Activated naive CD8-positive, alpha-beta T cell treated with anti-CD3 and anti-CD28 coated beads, Interleukin-2, amount 10 ng/mL, durations not matched to agents 7 days and 5 days (primary cell): ENCODE measurements around the gene PIK3CB. TPM values are rescaled to one million over a fixed set of nuclear protein-coding genes. Genes with fewer than 3 reads are reported as not detected.
"Not testable (repeated sequence)": the region's sequence is repeated elsewhere in the genome, so short reads cannot be mapped to it uniquely, and the experiment has no call there.

Experiments
- ATAC-seq: fragments of 150-1000 bp; cut with Tn5 transposase; one replicate; pipeline ENCODE4 v1.10.0; 2021; ENCODE audit warnings: low read depth, moderate library complexity
- POLR2A ChIA-PET: fragments of 350-600 bp; sonication (Branson Sonifier 250); formaldehyde crosslinking; loops from one replicate; lab custom pipeline; 2021; ENCODE audit warnings: antibody characterized with exemption; lab: Charles Lee
- DNase-seq: peaks from one replicate; pipeline ENCODE4 v3.0.0; 2021
- H3K27ac Mint-ChIP-seq: one replicate; pipeline ENCODE4 v1.8.0; 2022; ENCODE audit warnings: mild to moderate bottlenecking, mixed read lengths
- H3K27me3 Mint-ChIP-seq: one replicate; pipeline ENCODE4 v1.8.0; 2022; ENCODE audit warnings: mild to moderate bottlenecking, moderate library complexity, mixed read lengths
- H3K36me3 Mint-ChIP-seq: one replicate; pipeline ENCODE4 v1.8.0; 2021; ENCODE audit warnings: mild to moderate bottlenecking, mixed read lengths
- H3K4me1 Mint-ChIP-seq: one replicate; pipeline ENCODE4 v1.8.0; 2021; ENCODE audit warnings: mixed read lengths
- H3K4me3 Mint-ChIP-seq: one replicate; pipeline ENCODE4 v1.8.0; 2022; ENCODE audit warnings: mild to moderate bottlenecking, moderate library complexity, mixed read lengths
- H3K9me3 Mint-ChIP-seq: one replicate; pipeline ENCODE4 v1.8.0; 2021; ENCODE audit warnings: mixed read lengths
- total RNA-seq, 2 experiments: library from RNA; stranded (reverse); gene quantifications; one replicate each; pipeline ENCODE4 v1.2.3, GENCODE V29; 2021

The PIK3CB gene
- total RNA-seq, 2 experiments from 2014 or later = 14.3 to 17.6 TPM

DNA sequence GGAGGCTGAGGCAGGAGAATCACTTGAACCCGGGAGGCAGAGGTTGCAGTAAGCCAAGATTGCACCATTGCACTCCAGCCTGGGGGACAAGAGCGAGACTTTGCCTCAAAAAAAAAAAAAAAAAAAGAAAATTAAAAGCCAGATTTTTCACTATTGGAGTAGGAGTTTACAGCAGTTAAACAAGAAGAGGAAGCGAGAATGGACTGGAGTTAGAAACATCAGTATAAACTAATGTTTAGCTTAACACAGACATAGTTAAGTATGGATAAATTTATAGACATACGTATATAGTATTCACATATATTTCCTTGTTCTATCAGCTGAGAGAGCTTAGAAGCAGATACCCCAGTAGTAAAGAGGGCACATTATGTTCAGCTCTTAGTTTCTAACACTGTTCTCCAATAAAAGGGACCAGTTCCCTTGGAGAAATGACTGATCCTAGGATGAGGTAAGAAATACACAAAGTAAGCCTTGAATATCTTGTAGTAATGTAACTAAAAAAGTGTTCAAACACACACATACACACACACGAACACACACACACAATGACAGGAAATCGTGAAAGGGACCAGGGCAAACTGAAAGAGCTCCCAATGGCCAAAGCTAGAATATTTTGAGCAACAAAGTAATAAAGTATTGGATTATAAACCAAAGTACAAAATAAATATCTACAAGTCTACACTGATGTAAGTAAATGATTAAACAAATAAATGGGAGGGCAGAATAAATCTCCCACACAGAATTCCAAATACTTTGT, 25.1 kb downstream of the PIK3CB start:
- Mint-ChIP-seq H3K27ac (no peak overlapping the region), H3K4me1 (peaks cover 3% of the 10 kb centered on the region), H3K27me3 (no peaks in the 10 kb centered on the region), H3K9me3 (peaks cover 5% of the 10 kb centered on the region), H3K4me3 (no peak overlapping the region), H3K36me3 (peaks cover 5% of the 10 kb centered on the region)
- POLR2A ChIA-PET = no interaction called here
- ATAC-seq = no peak
- DNase-seq = no peak

DNA sequence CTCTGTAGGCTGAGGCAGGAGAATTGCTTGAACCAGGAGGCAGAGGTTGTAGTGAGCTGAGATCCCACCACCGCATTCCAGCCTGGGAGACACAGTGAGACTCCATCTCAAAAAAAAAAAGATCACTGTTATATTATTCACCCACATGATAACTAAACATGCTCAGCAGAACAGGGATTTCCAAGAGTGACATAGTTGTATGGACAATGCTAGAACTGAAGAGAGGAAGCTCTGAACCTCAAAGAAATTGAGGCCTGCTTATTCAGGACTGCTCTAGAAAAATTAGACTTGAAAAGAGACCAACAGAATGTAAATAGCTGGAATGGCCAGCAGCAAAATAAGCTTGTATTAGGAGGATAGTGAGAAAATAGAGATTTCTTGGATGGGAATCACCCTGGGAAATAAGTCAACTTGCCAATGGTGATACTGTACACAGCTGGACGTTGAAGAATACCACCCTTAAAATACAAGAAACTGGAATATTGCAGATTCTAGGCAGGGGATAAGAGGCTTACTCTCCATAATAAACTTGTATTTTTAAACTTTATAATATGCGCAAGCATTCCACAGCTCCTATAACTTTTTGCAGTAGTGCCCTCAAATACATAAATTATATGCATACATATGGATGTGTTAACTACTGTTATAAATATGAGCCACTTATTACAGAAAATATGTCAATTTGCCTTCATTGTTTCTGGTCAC, 28.2 kb downstream of the PIK3CB start:
- POLR2A ChIA-PET = no interaction called here

GRCh38 chr3:138803006-138803653, 31.6 kb downstream of the PIK3CB start:
- Mint-ChIP-seq H3K27ac (no peak overlapping the region), H3K4me1 (no peaks in the 10 kb centered on the region)

More for the DNA sequence above, 28.2 kb downstream of the PIK3CB start:
- Mint-ChIP-seq H3K9me3 (no peaks in the 10 kb centered on the region), H3K27ac (no peak overlapping the region), H3K4me3 (no peak overlapping the region), H3K4me1 (no peaks in the 10 kb centered on the region), H3K36me3 (no peaks in the 10 kb centered on the region), H3K27me3 (no peaks in the 10 kb centered on the region)
- DNase-seq (no peak), ATAC-seq (no peak)

DNA sequence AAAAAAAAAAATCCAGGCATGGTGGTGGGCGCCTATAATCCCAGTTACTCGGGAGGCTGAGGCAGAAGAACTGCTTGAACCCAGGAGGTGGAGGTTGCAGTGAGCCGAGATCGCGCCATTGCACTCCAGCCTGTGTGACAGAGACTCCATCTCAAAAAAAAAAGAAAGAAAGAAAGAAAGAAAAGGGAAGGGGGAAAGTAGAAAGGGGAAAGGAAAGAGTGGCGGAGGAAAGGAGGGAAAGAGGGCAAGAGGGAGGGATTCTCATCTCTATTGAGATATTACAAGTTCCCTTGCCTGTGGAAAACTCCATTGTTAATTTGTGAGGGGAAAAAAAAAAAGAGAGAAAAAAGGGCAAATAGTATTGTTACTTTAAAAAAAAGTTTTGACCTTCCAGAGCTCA, 32.5 kb downstream of the PIK3CB start:
- POLR2A ChIA-PET, H3K9me3 Mint-ChIP-seq, DNase-seq, H3K4me1 Mint-ChIP-seq, ATAC-seq, H3K27ac Mint-ChIP-seq, H3K4me3 Mint-ChIP-seq, H3K36me3 Mint-ChIP-seq, H3K27me3 Mint-ChIP-seq: not testable (repeated sequence)

More at GRCh38 chr3:138803006-138803653, 31.6 kb downstream of the PIK3CB start:
- no peaks in the 10 kb centered on the region for H3K27me3 Mint-ChIP-seq
- H3K36me3 Mint-ChIP-seq = peaks cover 2% of the 10 kb centered on the region
- H3K4me3 Mint-ChIP-seq = no peak overlapping the region
- DNase-seq (no peak), ATAC-seq (no peak)
- H3K9me3 Mint-ChIP-seq = no peaks in the 10 kb centered on the region
- POLR2A ChIA-PET = no interaction called here

DNA sequence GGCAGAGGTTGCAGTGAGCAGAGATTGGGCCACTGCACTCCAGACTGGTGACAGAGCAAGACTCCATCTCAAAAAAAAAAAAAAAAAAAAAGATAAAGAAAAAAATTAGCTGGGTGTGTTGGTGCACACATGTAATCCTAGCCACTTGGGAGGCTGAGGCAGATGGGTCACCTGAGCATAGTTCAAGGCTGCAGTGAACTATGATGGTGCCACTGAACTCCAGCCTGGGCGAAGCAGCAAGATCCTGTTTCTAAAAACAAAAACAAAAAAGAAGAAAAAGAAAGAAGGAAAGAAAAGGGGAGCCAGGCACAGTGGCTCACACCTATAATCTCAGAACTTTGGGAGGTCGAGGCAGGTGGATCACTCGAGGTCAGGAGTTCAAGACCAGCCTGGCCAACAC, 32.9 kb downstream of the PIK3CB start:
- H3K4me3 Mint-ChIP-seq = no peak overlapping the region
- H3K4me1 Mint-ChIP-seq = peaks cover 4% of the 10 kb centered on the region
- POLR2A ChIA-PET = no interaction called here
- no peaks in the 10 kb centered on the region for H3K27me3 Mint-ChIP-seq
- H3K9me3 Mint-ChIP-seq = no peaks in the 10 kb centered on the region
- no peak for DNase-seq
- no peak for ATAC-seq
- H3K36me3 Mint-ChIP-seq = peaks cover 4% of the 10 kb centered on the region
- no peak overlapping the region for H3K27ac Mint-ChIP-seq

GRCh38 chr3:138800248-138800647, 34.5 kb downstream of the PIK3CB start:
- peaks cover 5% of the 10 kb centered on the region for H3K4me1 Mint-ChIP-seq
- DNase-seq (no peak), ATAC-seq (no peak)
- POLR2A ChIA-PET = no interaction called here
- H3K4me3 Mint-ChIP-seq = no peak overlapping the region
- no peak overlapping the region for H3K27ac Mint-ChIP-seq
- H3K27me3 Mint-ChIP-seq = no peaks in the 10 kb centered on the region
- H3K36me3 Mint-ChIP-seq = peaks cover 4% of the 10 kb centered on the region
- no peaks in the 10 kb centered on the region for H3K9me3 Mint-ChIP-seq

DNA sequence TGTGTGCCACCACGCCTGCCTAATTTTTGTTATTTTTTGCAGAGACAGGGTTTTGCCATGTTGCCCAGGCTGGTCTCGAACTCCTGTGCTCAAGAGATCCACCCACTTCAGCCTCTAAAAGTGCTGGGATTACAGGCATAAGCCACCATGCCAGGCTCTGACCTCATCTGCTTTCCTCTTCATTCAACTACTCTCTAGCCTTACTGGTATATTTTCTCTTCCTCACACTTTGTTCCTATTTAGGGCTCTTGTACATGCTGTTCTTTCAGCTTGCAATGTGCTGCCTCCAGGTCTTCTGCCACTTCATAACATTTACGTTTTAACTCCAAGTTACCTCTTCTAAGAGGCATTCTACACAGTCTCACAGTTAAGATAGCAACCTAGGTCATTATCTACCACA, 34.9 kb downstream of the PIK3CB start:
- H3K4me3 Mint-ChIP-seq = no peak overlapping the region
- no peaks in the 10 kb centered on the region for H3K27me3 Mint-ChIP-seq
- H3K36me3 Mint-ChIP-seq = peaks cover 4% of the 10 kb centered on the region
- no peaks in the 10 kb centered on the region for H3K9me3 Mint-ChIP-seq
- peaks cover 5% of the 10 kb centered on the region for H3K4me1 Mint-ChIP-seq
- no peak overlapping the region for H3K27ac Mint-ChIP-seq
- ATAC-seq (no peak), DNase-seq (no peak)
- POLR2A ChIA-PET = no interaction called here

- POLR2A ChIA-PET = no interaction called here
- Mint-ChIP-seq H3K36me3 (peaks cover 8% of the 10 kb centered on the region), H3K9me3 (no peaks in the 10 kb centered on the region), H3K4me3 (no peak overlapping the region), H3K4me1 (peaks cover 5% of the 10 kb centered on the region), H3K27ac (no peak overlapping the region), H3K27me3 (no peaks in the 10 kb centered on the region)
- DNase-seq = no peak
- ATAC-seq = no peak
These were observed 37.2 kb downstream of the PIK3CB start for GRCh38 chr3:138797508-138798038.

DNA sequence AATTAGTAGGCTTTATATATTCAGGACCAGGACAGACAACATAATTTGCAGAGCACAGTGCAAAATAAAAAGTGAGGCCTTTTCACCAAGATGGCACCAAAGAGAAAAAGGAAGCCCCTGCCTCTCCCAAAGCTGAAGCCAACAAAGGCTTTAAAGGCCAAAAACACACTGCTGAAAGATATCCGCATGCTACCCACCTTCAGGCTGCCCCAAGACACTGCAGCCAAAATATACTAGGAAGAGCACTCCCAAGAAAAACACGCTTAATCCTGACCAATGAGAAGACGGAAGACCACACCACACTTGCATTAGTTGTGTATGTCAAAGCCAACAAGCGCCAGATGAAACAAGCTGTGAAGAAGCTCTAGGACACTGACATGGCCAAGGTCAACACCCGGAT, 38.0 kb downstream of the PIK3CB start:
- no peak for DNase-seq
- Mint-ChIP-seq H3K9me3 (no peaks in the 10 kb centered on the region), H3K4me1 (peaks cover 5% of the 10 kb centered on the region), H3K27me3 (no peaks in the 10 kb centered on the region), H3K4me3 (no peak overlapping the region), H3K27ac (no peak overlapping the region), H3K36me3 (peaks cover 8% of the 10 kb centered on the region)
- no peak for ATAC-seq
- POLR2A ChIA-PET = interaction anchor here (0.7 kb wide), 1 partner anchor 14 kb away, joined by 4 read pairs; no protein-coding TSS in a partner anchor

GRCh38 chr3:138786788-138787271, 47.9 kb downstream of the PIK3CB start:
- Mint-ChIP-seq H3K27me3 (no peaks in the 10 kb centered on the region), H3K4me3 (no peak overlapping the region), H3K36me3 (peaks cover 12% of the 10 kb centered on the region), H3K4me1 (peaks cover 20% of the 10 kb centered on the region), H3K9me3 (peaks cover 4% of the 10 kb centered on the region), H3K27ac (no peak overlapping the region)
- DNase-seq = no peak
- POLR2A ChIA-PET = interaction anchor here (0.6 kb wide), 1 partner anchor 56 kb away, joined by 3 read pairs; no protein-coding TSS in a partner anchor
- no peak for ATAC-seq

DNA sequence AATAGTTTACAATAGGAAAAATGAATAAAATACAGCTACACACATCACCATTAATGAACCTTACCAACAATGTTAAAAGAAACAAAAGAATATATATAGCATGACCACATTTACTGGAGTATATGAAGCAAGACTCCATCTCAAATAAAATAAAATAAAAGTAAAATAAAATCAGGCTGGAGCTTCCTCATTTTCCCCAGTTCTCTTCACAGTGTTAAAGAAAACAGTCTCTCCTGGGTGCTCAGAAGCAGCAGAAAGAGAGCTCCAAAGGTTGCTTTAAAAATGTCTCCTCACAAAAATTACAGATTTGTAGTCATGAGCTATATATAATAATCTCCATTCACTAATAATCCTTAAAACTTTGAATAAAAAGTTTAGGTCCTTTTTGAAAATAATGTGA, 48.8 kb downstream of the PIK3CB start:
- POLR2A ChIA-PET = no interaction called here
- Mint-ChIP-seq H3K36me3 (peaks cover 8% of the 10 kb centered on the region), H3K4me1 (peaks cover 15% of the 10 kb centered on the region), H3K27ac (no peak overlapping the region), H3K4me3 (no peak overlapping the region), H3K27me3 (no peaks in the 10 kb centered on the region), H3K9me3 (peaks cover 4% of the 10 kb centered on the region)
- DNase-seq (no peak), ATAC-seq (no peak)

GRCh38 chr3:138785362-138785857, 49.3 kb downstream of the PIK3CB start:
- H3K4me1 Mint-ChIP-seq = peaks cover 19% of the 10 kb centered on the region
- H3K27ac Mint-ChIP-seq, POLR2A ChIA-PET, H3K36me3 Mint-ChIP-seq, H3K4me3 Mint-ChIP-seq, ATAC-seq, H3K27me3 Mint-ChIP-seq, DNase-seq, H3K9me3 Mint-ChIP-seq: not testable (repeated sequence)

DNA sequence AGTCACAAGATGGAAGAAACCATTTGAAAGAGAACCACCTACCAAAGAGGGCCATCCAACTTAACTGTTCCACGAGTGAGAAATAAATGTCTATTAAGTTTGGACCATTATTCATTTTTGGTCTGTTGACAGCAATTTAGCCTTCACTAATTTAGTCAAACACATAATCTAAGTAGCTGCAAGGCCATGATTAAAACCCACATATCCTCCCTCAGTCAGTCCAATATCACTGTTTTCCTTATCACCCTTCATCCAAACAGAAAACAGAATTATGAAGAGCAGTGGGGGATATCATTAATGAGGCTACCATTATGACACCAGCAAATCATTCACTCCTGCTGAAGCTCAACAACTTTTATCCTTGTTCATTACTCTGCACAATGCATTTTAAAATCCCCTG, 52.0 kb downstream of the PIK3CB start:
- no peak overlapping the region for H3K4me3 Mint-ChIP-seq
- H3K9me3 Mint-ChIP-seq = peaks cover 4% of the 10 kb centered on the region
- H3K27ac Mint-ChIP-seq = no peak overlapping the region
- DNase-seq = no peak
- no peak for ATAC-seq
- peaks cover 10% of the 10 kb centered on the region for H3K36me3 Mint-ChIP-seq
- H3K27me3 Mint-ChIP-seq = no peaks in the 10 kb centered on the region
- POLR2A ChIA-PET = interaction anchor here (0.5 kb wide), 1 partner anchor 14 kb away, joined by 4 read pairs; no protein-coding TSS in a partner anchor
- peaks cover 24% of the 10 kb centered on the region for H3K4me1 Mint-ChIP-seq
